22Rv1 (cell line): ENCODE measurements around the gene ITGAV.

Experiments
- H3K27ac ChIP-seq: fragments of 450-650 bp; 2 replicates; pipeline ENCODE4 v1.5.1; 2017
- CTCF ChIP-seq: fragments of 450-650 bp; IDR thresholded peaks from 2 replicates; pipeline ENCODE4 v1.5.1; 2017; ENCODE audit warnings: mild to moderate bottlenecking
- ZFX ChIP-seq: fragments of 450-650 bp; IDR thresholded peaks from 2 replicates; pipeline ENCODE4 v1.6.1; 2017; ENCODE audit warnings: antibody characterized with exemption, borderline replicate concordance

Gene ITGAV

GRCh38 chr2:186702006-186702405, 112.2 kb downstream of the ITGAV start:
- TF ChIP-seq CTCF (no peak), ZFX (no peak)
- H3K27ac ChIP-seq: no peak overlapping the region

- no peak overlapping the region for H3K27ac ChIP-seq
- TF ChIP-seq CTCF (no peak), ZFX (no peak)
These were observed 112.6 kb downstream of the ITGAV start for GRCh38 chr2:186702501-186702900.

- TF ChIP-seq CTCF (no peak), ZFX (no peak)
- no peak overlapping the region for H3K27ac ChIP-seq
These were observed 115.0 kb downstream of the ITGAV start for GRCh38 chr2:186704897-186705296.

GRCh38 chr2:186709529-186710450, 119.9 kb downstream of the ITGAV start:
- H3K27ac ChIP-seq: no peak overlapping the region
- TF ChIP-seq CTCF (no peak), ZFX (no peak)

GRCh38 chr2:186713691-186714090, 123.8 kb downstream of the ITGAV start:
- TF ChIP-seq ZFX (no peak), CTCF (no peak)
- H3K27ac ChIP-seq: no peak overlapping the region

- no peak overlapping the region for H3K27ac ChIP-seq
- TF ChIP-seq ZFX (no peak), CTCF (no peak)
These were observed 124.8 kb downstream of the ITGAV start for GRCh38 chr2:186714611-186715010.

- TF ChIP-seq ZFX (no peak), CTCF (no peak)
- no peak overlapping the region for H3K27ac ChIP-seq
These were observed 126.1 kb downstream of the ITGAV start for GRCh38 chr2:186716004-186716403.
